SW 1271 (cell line): Measurements from ENCODE around the gene LSM12.

Experiments
- DNase-seq, 2 experiments: peaks; one replicate each; lab custom pipeline; 2025; lab: John Stamatoyannopoulos, UW

LSM12 gene

DNA sequence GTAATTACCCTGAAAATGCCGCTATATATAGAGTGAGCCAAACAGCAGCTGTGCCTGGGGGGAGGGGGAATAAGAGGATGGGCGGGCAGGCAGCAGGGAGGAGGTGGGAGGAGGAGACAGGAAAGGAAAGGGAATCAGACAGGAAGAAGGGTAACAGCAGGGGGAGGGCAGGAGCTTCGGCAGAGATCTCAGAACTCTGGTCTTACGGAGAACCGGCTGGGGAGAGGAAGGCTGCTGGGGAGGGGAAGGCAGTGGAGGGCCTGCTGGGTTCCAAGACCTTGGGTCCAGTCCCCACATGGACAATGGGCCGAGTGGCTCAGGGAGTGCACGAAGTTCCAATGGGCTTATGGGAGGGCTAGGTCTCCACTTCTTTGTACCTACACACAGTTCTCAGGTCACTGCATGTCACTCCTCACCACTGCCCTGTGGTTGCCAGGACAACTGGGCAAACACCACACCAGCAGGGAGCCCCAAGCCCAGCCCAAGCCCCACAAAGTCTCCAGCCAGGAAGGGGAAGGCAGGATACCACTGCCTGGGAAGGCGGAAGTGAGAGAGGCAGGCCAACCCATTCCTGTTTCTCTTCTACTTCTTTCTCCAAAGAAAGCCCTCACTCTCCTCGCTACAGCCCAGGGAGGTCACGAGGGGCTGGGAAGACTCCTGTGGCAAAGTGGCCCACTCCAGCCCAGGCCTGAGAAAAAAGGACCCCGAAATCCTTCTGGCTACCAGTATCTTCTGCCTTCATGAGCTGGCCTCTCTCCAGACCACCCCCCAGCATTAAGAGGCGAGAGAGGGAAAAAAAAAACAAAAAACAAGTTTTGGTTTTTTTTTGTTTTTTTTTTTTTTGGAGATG lies 29.4 kb upstream of the LSM12 start:
- peak; percentile 54 to 89 for DNase-seq

DNA sequence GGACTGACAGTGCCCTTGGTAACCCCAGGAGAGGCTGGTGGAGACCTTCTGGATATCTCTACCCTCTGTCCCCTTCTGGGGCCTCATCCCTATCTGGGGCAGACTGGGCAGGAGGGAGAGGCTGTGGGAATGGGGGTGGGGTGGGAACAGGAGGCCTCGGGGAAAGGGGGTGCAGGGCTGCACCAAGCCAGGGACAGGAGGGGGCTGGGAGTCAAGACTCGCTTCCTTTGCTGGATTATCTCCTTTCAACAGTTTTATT lies 28.8 kb upstream of the LSM12 start:
- DNase-seq = no peak

GRCh38 chr17:44094701-44095387 lies 28.4 kb upstream of the LSM12 start:
- DNase-seq = no peak

GRCh38 chr17:44093231-44093900 lies 26.9 kb upstream of the LSM12 start:
- no peak for DNase-seq

DNA sequence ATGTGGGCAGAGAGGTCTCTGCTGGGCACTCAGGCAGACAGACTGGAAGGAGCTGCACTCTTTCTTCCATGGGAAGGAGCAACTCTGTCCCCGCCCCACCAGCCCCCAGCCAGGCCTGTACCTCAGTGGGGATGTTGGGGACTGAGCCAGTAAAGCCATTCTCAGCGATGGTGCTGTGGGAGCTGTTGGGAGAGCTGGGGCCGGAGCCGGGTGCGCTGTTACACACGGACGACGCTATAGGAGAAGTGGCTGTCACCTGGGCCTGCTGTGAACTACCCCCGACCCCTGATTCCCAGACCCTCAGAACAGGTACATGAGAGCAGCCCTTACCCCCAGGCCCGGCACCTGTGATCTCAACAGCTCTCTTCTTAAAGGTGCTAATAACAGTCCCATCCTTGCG lies 25.6 kb upstream of the LSM12 start:
- no peak for DNase-seq

DNA sequence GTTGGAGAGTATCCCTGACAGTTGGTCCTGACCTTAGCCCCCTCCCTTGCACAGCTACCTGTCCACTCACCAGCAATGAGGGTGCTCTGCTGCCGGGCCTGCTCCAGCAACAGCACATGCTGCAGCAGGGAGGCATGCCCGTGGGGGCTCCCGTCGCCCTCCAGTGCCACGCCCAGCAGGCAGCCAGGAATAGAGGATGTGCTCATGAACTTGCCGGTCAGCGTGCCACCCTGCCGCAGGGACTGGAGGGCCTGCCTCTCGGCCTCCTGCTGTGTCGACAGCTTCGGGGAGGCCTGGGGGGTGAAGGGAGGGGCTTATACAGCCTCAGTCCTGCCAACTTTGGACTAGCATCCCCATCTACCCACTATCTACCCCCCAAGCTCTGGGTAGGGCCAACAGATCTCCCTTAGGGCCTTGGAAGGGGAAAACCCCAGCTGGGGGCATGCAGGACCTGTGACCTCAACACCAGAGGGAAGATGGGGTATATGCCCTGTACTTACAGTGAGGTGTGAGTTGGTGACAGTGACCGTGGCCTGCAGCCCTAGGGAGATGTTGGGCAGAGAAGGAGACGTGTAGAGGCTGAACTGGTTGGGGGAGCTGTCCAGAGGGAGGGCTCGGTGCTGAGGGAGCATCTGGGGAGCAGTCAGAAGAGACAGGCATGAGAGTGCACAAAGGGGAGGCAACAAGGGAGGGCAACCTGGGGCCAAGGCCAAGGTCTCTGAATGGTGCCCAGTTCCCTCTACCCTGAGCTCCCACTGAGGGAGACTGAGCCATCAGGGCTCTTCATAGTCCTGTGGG lies 24.9 kb upstream of the LSM12 start:
- DNase-seq = no peak

- no peak for DNase-seq
These were observed 21.8 kb upstream of the LSM12 start for GRCh38 chr17:44088254-44088653.

GRCh38 chr17:44087319-44087718 lies 20.8 kb upstream of the LSM12 start:
- no peak for DNase-seq

DNA sequence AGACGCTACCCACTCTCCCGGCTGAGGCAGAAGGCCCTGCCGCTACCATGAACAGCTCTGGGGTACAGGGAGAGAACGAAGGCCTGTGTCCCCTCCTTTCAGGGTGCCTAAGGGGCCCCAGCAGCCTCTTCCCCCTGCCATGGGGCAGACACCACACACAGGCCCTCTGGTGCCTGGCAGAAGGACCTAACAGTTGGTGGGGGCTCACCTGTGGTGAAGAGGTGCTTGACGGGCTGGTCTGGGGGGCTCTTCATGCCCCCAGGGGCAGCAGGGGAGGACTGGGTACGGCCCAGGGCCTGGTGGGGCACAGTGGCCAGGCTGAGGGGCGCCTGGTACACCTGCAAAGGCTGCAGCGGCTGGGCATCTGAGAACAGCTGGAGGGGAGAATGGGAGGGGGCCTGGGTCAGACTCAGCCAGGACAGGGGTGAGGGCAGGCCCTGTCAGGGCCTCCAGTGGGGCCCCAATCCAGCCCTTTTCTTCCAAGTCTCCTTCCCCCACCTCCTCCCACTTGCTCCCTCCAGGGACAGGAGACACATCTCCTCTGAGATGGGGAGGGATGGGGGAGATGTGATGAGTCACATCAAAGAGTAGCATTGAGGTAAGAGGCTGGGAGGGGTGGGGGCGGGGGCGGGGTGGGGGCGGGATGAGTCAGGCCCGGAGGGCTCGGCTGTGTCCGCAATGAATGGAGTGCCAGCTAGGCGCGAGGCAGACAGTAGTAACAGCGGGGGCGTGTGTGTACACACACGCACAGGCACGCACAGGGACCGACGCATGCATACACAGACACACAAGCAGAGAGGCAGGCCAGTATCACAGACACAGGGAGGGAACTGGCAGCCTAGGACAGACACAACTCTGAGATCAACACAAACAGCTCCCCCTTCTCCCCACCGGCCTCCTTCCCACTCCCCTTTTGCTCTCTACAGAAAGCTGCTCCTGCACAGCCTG lies 20.2 kb upstream of the LSM12 start:
- no peak for DNase-seq

DNA sequence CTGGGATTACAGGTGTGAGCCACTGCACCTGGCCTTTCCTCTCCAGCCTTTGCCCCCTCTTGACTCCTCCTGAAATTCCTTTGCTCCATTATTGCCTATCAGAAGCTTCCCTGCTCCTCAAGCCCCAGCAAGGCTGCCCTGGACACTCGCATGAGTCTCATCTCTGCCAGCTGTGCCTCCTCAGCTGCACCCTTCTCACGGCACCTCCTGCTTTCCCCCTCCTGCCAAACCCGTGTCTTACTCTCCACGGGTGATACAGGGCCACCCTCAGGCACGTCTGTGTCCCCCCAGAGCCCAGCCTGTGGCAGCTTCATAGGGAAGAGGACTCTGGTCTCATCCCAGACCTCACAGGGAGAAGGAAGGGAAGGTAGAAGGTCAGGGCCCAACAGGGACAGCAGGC lies 19.4 kb upstream of the LSM12 start:
- no peak for DNase-seq

GRCh38 chr17:44084921-44085320 lies 18.4 kb upstream of the LSM12 start:
- DNase-seq = no peak

- no peak for DNase-seq
These were observed 17.7 kb upstream of the LSM12 start for GRCh38 chr17:44084131-44084538.

- DNase-seq = no peak
These were observed 16.9 kb upstream of the LSM12 start for GRCh38 chr17:44083250-44083849.

GRCh38 chr17:44082256-44082927 lies 15.9 kb upstream of the LSM12 start:
- no peak for DNase-seq

DNA sequence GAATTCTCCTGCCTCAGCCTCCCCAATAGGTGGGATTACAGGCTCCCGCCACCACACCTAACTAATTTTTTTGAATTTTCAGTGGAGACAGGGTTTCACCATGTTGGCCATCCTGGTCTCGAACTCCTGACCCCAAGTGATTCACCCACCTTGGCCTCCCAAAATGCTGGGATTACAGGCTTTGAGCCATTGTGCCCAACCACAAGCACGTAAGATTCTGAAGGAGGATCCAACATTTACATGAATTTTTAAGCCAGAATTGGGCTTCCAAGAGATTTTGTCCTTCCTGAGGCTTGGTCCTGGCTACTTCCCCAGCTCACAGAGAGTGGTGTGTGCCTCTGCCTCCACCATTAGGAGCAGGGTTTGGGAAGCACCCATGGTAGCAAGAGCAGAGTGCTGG lies 15.2 kb upstream of the LSM12 start:
- no peak for DNase-seq

- no peak for DNase-seq
These were observed 13.7 kb upstream of the LSM12 start for GRCh38 chr17:44079877-44080821.

GRCh38 chr17:44078412-44078811 lies 11.9 kb upstream of the LSM12 start:
- DNase-seq = no peak

- no peak for DNase-seq
These were observed 11.1 kb upstream of the LSM12 start for GRCh38 chr17:44077595-44077909.
